HT-29 (cell line): ENCODE results near the gene ATG9B. TPM values are rescaled to one million over a fixed set of nuclear protein-coding genes. Genes with fewer than 3 reads are reported as not detected.

ENCODE experiments used
- DNase-seq: peaks from one replicate; pipeline ENCODE4 v3.0.0-alpha.2; 2015; ENCODE audit warnings: low spot score
- total RNA-seq: library from RNA; depleted of rRNA; stranded (reverse); fragments of >200 nt; shearing (Covaris generic); gene quantifications from 2 replicates; pipeline ENCODE4 v1.2.3, GENCODE V29; 2014

ATG9B gene
- total RNA-seq, 1 experiment from 2014 or later, result 1.0 TPM

GRCh38 chr7:150983893-150984368 lies 40.4 kb downstream of the ATG9B start:
- DNase-seq, result peak; percentile 84

GRCh38 chr7:150982351-150982750 lies 41.9 kb downstream of the ATG9B start:
- no peak for DNase-seq

DNA sequence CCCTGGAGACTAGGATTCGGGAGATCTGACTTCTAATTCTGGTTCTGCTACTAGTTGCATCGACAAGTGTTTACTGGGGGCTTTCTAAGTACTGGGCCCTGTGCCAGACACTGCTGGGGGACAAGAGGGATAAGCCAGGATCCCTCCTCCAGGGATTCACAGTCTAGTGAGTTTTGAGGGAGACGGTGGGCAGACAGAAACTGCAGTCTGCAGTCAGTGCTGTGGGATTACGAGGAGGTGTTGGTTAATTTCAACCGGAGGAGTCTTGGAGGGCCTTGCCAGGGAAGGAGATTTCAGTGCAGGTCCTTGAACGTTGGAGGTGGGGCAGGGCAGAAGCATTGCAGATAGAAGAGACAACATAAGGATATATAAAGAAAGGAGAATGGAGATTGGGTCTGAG lies 42.6 kb downstream of the ATG9B start:
- no peak for DNase-seq

GRCh38 chr7:150980663-150981062 lies 43.6 kb downstream of the ATG9B start:
- DNase-seq, result no peak

DNA sequence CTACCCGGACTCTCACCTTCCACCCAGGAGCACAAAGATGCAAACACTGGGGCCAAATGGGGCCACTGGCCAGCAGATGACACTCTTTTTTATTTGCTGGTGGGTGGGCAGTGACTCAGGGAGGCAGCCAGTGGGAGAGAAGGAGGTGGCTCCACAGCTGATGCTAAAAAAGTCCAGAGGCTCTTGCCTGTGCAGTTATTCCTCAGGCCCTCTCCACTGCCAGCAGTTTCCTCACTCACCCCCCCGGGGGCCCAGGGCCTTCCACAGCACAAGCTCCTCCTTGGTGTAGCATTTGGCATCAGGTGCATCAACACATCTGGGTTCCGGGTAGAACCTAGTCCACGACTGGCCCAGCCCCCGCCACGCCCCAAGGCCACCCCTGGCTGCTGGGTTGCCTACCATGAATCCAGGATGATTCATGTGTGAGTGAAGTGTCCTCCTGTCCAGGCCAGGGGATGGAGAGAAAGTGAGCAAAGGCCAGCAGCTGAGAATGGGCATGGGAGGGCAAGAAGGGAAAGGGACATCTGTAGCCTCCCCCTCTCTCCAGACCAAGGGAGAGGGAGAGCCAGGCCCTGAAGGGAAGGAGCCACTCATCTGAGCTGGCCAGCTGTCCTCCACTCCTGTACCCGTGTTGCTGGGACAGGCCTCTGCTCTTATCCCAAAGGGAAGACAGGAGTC lies 44.4 kb downstream of the ATG9B start:
- no peak for DNase-seq

- no peak for DNase-seq
Observed at GRCh38 chr7:150978126-150978789, 46.0 kb downstream of the ATG9B start, which contains the start of gene KCNH2. Gene KCNH2, minus strand, starts transcription at chr7:150978321. Its CDS starts 408 bp downstream, at chr7:150977913.

GRCh38 chr7:150977382-150978125 lies 46.7 kb downstream of the ATG9B start:
- no peak for DNase-seq

DNA sequence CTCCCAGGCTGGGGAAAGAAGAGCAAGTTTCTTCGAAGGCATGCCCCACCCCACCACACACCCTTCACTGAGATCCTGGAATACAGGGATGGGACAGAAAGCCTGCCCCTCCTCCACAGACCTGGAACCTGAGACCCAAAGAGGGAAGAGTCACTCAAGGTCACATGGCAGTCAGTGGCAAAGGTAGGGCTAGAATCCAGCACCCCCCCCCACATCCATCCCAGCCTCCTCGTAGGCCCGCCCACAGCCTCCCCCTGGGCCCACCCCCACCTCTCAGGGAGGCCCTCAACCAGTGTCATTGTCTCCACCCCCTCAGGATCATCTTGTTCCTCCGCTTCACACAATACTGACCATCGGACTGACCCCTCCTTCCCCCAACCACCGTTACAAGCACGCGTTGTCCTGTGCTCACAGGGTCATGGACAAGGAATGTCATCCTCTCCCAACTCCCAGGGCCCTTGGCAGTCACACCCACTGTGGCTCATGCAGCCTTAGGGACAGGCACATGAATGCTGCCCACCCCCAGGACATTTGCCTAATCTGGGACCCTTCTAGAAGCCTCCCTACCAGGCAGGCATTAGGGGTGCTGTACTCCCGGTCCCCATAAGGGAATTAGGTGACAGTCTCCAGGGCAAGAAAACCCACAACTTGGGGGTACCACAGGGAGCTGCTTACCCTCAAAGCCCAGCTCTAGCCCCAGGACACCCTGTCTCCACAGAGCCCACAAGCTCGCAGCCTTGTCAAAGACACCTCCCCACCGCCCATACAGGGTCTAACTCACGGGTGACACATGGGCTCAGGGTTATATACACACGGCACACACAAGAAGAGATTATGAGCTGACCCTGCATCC lies 47.5 kb downstream of the ATG9B start:
- no peak for DNase-seq

DNA sequence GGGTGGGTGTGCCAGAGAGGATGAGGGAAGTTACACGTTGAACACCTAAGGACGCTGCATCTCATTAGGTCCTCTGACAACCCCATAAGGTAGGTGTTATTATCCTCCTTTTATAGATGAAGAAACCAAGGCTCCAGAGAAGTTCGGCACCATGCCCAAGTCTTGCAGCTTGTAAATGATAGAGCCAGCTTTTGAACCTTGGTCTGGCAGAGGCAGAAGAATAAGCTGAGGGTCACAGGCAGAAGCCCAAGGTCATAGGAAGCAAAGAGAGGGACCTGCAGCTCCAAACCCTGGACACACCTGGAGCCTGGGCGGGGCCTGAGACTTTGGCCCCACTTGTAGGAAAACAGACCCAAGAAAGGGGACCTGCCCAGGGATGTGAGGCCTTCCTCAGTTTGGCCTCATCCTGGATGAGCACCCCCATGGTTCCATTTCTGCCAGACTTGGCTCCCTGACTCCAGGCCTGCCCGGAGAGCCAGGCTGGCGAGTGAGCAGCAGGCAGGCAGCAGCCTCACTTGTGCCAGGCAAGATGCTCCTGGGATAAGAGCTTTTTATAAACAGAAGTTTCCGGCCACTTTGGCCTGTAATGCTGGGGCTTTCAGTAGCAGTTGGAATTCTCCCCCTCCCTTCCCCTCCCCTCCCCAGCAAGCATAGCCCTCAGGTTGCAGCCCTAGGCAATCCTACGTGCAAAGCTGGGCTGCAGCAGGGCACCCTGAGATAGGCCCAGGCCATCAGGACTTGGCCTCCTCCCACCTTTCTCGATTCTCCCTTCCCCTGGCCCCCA lies 48.6 kb downstream of the ATG9B start:
- DNase-seq, result no peak

- no peak for DNase-seq
Observed at GRCh38 chr7:150974468-150975391, 49.6 kb downstream of the ATG9B start.

DNA sequence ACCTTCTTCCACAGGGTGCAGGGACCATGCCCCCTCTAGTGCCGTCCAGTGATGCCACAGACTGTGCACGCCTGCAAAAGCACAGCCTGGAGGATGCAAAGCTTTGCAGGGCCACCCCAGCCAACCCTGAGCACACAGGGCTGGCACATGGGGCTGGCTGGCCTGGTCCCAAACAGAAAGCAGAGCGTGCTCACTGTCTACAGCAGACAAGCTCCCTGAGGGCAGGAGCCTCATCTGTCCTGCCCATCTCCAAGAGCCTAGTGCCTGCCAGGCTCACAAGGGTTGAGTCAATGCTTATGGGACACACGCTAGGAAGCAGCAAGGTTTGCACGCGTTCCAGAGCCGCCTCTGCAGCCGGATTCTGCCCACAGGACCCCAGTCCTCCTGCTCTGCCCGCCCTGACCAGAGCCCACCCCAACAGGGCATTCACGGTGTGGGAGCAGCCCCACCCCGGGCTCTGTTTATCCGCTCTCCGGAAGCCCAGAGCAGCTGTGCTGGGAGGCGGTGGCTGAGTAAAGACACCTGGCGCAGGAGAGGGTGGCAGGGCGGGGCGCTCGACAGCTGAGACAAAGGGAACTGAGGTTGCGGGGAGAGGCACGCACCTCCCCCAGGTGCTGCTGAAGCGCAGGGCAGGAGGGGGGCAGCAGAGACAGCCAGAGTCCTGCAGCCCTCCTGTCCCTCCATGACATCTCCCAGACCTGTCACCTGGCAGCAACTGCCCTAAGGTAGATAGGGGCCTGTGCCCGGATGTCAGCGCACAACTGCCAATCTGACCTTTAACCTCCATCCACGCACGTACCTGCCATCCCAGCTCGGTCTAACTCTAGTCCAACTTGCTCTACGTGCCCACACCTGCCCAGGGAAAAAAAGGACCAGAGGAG lies 50.5 kb downstream of the ATG9B start:
- DNase-seq, result peak; percentile 54

DNA sequence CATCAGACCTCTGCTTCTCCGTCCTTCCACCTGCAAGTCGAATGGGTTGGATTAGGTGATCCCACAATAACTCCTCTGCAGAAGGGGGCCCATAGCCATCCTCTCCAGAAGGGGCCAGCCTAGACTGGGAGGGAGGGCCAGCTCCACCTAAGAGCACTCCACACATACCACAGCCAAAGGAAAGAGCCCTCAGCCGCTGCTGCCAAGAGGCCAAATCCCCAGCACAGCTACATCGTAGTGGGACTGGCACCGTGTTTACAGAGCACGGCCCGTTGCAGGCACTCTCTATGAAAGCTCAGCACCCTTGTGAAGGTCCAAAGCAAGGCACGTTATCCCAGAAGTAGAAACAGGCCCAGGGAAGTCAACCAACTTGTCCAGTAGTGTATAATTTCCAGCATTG lies 51.6 kb downstream of the ATG9B start:
- no peak for DNase-seq

DNA sequence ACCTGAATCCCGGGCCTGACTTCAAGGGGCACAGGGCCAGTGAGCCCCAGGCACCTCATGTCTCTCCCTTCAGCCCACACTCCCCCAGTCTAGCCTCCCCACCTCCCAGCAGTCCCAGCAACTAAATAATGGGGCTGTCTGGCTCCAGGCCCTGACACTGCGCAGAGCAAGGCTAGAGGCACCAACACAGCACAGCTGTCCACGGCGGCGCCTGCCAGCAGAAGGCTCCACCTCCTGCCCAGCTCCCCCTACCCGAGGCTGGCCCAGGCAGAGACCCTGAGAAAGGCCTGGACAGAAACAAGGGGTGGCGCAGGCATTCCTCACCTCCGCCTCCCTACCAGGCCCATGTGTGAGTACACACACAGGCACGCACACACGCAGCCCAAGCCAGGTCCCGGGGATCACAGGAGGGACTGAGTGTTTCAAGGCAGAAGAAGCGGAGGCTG lies 52.2 kb downstream of the ATG9B start:
- no peak for DNase-seq

DNA sequence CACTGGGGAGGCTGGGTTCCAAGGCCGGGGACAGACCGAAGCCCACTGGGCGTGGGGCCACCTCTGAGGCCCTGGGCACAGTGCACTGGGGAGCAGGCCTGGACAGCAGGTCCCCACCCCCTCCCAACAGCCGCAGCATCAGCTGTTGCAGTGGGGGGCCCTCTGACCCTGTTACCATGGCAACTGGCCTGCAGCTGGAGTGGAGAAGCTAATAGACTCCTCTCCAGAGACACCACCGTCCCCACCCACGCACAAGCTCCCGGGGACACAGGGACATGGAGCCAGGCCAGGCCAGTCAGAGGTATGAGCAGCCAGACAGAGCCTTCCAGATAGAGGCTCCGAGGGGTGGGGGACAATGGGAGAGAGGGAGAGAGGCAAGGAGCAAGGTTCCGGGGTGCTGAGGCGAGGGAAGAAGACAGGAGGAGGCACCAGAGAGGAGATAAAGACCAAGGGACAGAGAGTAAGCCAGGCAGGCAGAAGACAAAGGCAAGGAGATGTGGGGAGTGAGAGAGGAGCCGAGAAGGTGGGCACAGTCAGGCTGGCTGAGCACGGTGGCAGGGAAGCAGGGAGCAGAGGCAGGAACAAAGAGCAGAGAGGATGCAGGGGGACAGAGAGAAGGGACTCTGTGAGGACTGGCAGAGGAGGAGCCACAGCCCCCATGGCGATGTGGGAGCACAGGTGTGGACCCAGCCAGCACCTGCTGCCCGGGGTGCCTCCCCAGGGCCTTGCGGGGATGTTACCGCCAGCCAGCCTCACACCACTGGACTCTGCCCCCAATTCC lies 52.9 kb downstream of the ATG9B start:
- DNase-seq, result no peak

GRCh38 chr7:150970424-150970823 lies 53.9 kb downstream of the ATG9B start:
- DNase-seq, result no peak

- DNase-seq, result no peak
Observed at GRCh38 chr7:150969475-150969874, 54.8 kb downstream of the ATG9B start.

GRCh38 chr7:150968734-150969372 lies 55.4 kb downstream of the ATG9B start:
- no peak for DNase-seq
